HG03045 (cell line): ENCODE data around the gene PARL.
A peak's percentile ranks its signal among the peaks of the same experiment; 100 is the strongest.

Experiments
- ATAC-seq: cut with Tn5 transposase; IDR thresholded peaks from one replicate; pipeline ENCODE4 v1.9.1; 2021; ENCODE audit warnings: mild to moderate bottlenecking, moderate library complexity; ENCODE audit not compliant: unreplicated experiment

PARL gene

GRCh38 chr3:183884427-183885296 is at the start of gene PARL:
PARL (minus strand) TSS chr3:183884880; CDS start chr3:183884846, 34 bp downstream.
- peak; percentile 99 for ATAC-seq

GRCh38 chr3:183933160-183933559 is 48.5 kb upstream of the PARL start:
- no peak for ATAC-seq

GRCh38 chr3:183931881-183932280 is 47.2 kb upstream of the PARL start:
- no peak for ATAC-seq

- no peak for ATAC-seq
Measured at GRCh38 chr3:183930086-183930485, 45.4 kb upstream of the PARL start.

GRCh38 chr3:183927059-183927458 is 42.4 kb upstream of the PARL start:
- ATAC-seq, result no peak

- no peak for ATAC-seq
Measured at GRCh38 chr3:183924956-183925355, 40.3 kb upstream of the PARL start.

- no peak for ATAC-seq
Measured at GRCh38 chr3:183924543-183924942, 39.9 kb upstream of the PARL start.

GRCh38 chr3:183922421-183922820 is 37.7 kb upstream of the PARL start:
- no peak for ATAC-seq

GRCh38 chr3:183921096-183921495 is 36.4 kb upstream of the PARL start:
- no peak for ATAC-seq

- no peak for ATAC-seq
Measured at GRCh38 chr3:183920416-183920815, 35.7 kb upstream of the PARL start.

- no peak for ATAC-seq
Measured at GRCh38 chr3:183918178-183918577, 33.5 kb upstream of the PARL start.

GRCh38 chr3:183917776-183918175 is 33.1 kb upstream of the PARL start:
- no peak for ATAC-seq

- ATAC-seq, result no peak
Measured at GRCh38 chr3:183914856-183915255, 30.2 kb upstream of the PARL start.

GRCh38 chr3:183913580-183913920 is 28.9 kb upstream of the PARL start:
- ATAC-seq, result no peak

- no peak for ATAC-seq
Measured at GRCh38 chr3:183912895-183913579, 28.4 kb upstream of the PARL start.

GRCh38 chr3:183911763-183912506 is 27.3 kb upstream of the PARL start:
- no peak for ATAC-seq

GRCh38 chr3:183911087-183911486 is 26.4 kb upstream of the PARL start:
- ATAC-seq, result no peak

- no peak for ATAC-seq
Measured at GRCh38 chr3:183909030-183909600, 24.4 kb upstream of the PARL start.

- no peak for ATAC-seq
Measured at GRCh38 chr3:183907911-183908331, 23.2 kb upstream of the PARL start.

GRCh38 chr3:183907176-183907575 is 22.5 kb upstream of the PARL start:
- no peak for ATAC-seq

- no peak for ATAC-seq
Measured at GRCh38 chr3:183906234-183906921, 21.7 kb upstream of the PARL start.
